Camera-type eye (tissue), 1 donor: ENCODE measurements around the gene TAL1. TPM values are rescaled to one million over a fixed set of nuclear protein-coding genes. Genes with fewer than 3 reads are reported as not detected.

ENCODE experiments used
- total RNA-seq: library from RNA; depleted of rRNA; stranded (reverse); fragments of >200 nt; gene quantifications from one replicate; pipeline ENCODE4 v1.2.3, GENCODE V29; 2014

Gene TAL1
- total RNA-seq = 4.2 TPM

GRCh38 chr1:47232187-47232874 lies at the start of gene TAL1:
Gene TAL1, minus strand, starts transcription at chr1:47232225. Its CDS starts 6,337 bp downstream, at chr1:47225888.

GRCh38 chr1:47189844-47190508 lies 42.0 kb downstream of the TAL1 start, which contains the start of gene PDZK1IP1:
Gene PDZK1IP1, minus strand, starts transcription at chr1:47190036. Its CDS starts 104 bp downstream, at chr1:47189932.

Other genes with a start within 250 kb of the TAL1 start
- gene CYP4X1, start 208.6 kb downstream of the TAL1 start, total RNA-seq = 6.3 TPM
- gene CYP4Z1, start 165.0 kb downstream of the TAL1 start, total RNA-seq = 0.33 TPM
- gene CYP4A22, start 94.8 kb downstream of the TAL1 start, total RNA-seq = not detected
- gene PDZK1IP1, start 42.2 kb downstream of the TAL1 start, total RNA-seq = 1.0 TPM
- gene STIL, start 81.9 kb upstream of the TAL1 start, total RNA-seq = 7.1 TPM
- 109 TPM for gene CMPK1, start 101.6 kb upstream of the TAL1 start, total RNA-seq
- gene FOXE3, start 184.1 kb upstream of the TAL1 start, total RNA-seq = 0.22 TPM
- gene FOXD2, start 205.8 kb upstream of the TAL1 start, total RNA-seq = 2.0 TPM